ENCODE results near the gene PSMD1.

GRCh38 chr2:231160701-231161100 lies 104.0 kb downstream of the PSMD1 start:
- no peak for TF ChIP-seq CTCF (IDR thresholded peaks at IDR 0.05; ENCODE audit: low read depth, low read length, poor library complexity, severe bottlenecking)
- no peak for TF ChIP-seq EZH2phosphoT487 (IDR thresholded peaks at IDR 0.05; ENCODE audit: borderline replicate concordance, low read length)
